ENCODE results near the gene PRM3.

- no peak for TF ChIP-seq CTCF (conservative IDR thresholded peaks at IDR 0.05 in 1 of 2, IDR thresholded peaks at IDR 0.05 in 1 of 2; ENCODE audit: low read depth in 1 of 2, low read length in 2 of 2)
- TF ChIP-seq EZH2 (IDR thresholded peaks at IDR 0.05; ENCODE audit: low read length, missing control alignments): no peak
These were observed 35.3 kb upstream of the PRM3 start for GRCh38 chr16:11308493-11309283.
